DLD1 (cell line): ENCODE data around the gene GPR142.
"Not testable (repeated sequence)": the region's sequence is repeated elsewhere in the genome, so short reads cannot be mapped to it uniquely, and the experiment has no call there.

ENCODE experiments used
- in situ Hi-C: cut with HindIII; loops from 2 replicates; pipeline ENCODE4 v1.10.0; 2017; ENCODE audit warnings: low sequenced_read_pairs

The GPR142 gene

DNA sequence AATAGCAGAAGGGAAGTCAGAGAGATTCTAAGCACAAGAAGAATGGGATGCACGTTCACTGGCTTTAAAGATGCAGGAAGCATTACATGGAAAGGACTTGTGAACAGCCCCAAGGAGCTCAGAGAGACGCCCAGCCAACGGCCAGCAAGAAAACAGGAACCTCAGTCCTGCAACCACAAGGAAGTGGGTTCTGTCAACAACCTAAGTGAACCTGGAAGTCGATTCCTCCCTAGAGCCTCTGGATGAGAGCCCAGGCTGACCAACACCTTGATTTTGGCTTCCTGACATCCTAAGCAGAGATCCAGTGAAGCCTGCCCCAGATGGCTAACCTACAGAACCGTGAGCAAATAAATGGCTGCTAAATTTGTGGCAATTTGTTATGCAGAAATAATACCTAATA, 24.5 kb downstream of the GPR142 start:
- in situ Hi-C loops = no loop called here

DNA sequence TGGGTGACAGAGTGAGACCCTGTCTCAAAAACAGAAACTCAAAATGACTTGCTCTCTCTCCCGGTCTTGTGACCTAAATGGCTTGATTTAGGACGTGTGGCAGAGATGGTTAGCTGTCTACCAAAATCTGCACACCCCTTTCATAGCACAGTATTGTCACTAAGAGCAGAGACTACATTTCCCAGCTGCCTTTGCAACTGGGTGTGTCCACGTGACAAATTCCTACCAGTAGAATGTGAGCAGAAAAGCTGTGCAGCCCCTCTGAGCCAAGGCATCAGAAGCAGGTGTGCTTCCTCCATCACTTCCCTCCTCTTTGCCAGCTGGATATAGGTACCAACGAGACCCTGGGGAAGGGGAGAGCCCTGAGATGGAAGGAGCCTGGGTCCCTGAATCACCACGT, 25.5 kb downstream of the GPR142 start:
- in situ Hi-C loops = no loop called here

DNA sequence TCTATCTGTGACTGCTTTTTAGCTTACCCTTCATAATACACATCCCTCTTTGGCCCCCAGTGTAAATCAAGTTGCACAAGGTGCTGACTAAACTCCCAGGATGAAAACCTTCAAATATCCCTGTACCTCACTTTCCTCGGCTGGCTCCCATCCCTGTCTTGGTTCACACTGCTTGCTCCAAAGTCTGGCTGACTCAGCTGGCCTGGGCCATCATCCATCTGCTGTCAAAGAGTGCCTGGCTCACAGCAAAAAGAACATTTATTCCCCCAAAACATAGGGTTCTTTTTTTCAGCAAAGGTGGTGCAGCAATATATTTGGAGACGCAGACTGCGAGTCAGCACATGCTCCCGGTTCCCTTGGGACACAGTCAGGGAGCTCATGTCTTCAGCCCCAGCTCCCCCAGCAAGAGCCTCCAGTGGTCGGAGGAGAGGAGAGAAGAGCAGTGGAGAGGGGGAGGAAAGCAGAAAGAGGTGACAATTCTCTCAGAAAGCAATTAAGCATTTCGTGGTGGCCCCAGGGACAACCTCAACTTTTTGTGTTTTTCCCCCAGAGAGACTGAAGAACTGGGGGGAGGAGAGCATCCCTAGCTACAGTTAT, 26.1 kb downstream of the GPR142 start:
- in situ Hi-C loops = no loop called here

DNA sequence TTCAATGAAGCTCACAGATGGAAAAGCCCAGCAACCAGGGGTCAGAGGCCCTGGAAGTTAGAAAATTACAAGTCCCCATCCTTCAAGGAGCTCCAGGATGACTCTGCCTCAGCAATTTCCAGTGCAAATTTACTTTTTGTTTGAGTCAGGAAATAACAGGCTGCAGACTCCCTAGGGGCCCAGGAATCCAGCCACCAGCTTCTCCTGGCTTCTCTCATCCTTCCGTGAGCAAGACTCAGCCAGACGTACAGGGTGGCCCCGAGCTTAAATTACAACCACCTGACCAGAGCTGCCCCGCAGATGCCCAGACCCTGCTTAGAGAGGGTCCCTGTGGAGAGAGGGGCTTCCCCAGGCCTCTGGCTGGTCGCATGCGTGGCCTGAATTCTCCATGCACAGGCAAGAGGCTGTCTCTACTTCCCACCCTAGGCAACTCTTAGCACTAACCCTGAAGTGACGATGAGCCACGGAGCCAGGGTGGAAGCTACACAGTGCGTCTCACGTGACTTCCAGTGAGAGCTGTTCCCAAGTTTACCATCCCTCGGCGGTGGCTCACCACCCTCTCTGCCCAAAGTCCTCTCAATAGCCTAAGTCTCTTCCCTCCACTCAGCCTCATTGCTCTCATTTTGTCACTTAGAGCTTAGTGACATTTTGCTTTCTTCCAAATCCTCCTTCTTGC, 27.1 kb downstream of the GPR142 start:
- in situ Hi-C loops = no loop called here

DNA sequence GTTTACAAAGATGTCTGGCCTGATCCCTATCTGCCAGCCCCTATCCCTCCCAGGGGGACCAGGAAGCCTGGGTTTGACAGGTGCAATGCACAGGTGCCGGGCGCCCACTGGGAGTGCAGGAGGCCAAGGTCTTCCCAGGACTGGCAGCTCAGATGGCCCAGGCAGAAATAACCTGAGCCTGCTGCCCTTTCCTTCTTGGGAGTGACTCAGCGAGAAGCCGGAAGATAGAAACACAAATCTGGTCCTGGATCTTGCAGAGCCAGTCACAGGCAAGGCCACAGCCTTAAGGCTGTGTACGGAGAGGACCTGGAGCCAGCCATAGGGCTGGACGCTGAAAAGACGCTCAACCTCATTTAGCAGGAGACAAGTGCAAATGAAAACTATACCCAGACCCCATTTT, 27.7 kb downstream of the GPR142 start:
- in situ Hi-C loops = no loop called here

DNA sequence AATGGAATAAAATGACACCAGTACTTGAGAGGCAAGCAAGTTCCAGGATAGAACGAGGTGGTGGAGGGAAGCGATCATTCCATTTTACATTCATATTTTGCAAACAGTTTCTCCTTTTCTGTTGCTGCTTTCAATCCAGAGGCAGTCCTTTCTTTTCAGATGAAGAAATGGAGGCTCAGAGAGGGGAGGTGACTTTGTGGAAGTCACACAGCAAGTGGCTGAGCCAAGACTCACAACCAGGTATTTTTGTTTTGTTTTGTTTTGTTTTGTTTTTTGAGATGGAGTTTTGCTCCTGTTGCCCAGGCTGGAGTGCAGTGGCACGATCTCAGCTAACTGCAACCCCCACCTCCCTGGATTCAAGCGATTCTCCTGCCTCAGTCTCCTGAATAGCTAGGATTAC, 29.3 kb downstream of the GPR142 start:
- in situ Hi-C loops = no loop called here

DNA sequence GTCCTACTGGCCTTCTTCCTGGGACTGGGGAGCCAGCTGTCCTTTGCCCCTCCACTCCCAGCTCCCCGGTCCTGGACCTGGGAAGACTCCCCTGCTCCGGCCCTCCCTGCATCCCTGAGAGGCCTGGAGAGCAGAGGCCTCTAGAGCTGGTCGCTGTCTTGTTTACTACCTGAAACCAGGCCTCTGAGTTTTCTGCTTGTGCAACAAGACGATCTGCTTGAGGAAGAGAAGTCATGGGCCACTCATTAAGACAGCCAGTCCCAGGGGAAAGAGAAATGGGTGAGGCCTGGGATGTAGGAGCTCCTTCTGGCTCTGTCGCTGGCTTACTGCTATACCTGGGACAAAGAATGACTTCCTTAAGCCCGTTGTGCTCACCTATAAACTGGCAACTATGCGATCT, 34.7 kb downstream of the GPR142 start:
- in situ Hi-C loops = no loop called here

DNA sequence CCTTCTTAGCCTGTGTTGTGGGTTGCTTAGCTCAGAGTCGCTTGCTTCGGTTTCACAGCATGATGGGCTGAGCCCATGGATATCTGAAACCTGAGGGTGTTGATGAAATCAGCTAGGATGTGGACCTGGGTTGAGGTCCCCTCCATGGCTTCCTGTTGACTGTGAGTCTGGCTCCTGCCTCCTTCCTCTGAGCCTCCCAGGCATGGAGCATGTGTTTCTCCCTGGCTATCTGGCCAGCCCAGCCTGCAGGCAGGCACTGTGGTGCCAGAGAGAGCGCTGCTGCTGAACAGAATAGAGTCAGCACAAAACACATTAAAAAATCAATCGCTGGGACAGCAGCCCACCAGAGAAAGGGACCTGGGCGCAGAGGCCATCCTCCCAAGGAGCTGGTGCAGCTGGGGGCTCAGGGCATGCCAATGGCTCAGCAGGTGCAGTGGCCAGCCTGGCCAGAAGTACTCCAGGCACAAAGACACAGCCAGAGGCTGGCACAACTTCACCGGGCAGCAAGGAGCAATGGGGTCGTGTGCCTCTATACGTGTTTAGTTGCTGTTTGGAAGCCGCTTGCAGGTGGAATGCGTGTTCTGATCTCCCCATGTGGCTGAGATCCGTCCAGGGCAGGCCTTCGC, 36.3 kb downstream of the GPR142 start:
- in situ Hi-C loops = no loop called here

DNA sequence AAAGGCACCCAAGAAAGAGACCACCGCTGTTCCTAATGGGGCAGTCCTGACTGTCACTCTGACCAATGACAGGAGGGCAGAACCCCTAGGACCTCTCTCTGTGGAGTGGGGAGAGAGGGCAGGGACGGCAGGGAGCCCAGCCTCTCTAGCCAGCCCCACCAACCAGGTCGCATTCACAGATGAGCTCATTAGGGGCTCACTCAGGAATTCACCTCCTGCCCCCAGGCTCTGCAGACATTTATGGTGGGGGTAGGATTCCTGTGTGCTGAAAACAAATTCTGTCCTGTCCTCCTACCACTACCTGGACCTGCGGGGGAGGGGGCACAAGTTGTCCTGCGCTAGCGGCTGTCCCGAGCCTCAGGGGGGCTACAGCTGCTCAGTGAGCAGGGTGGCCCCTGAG, 36.9 kb downstream of the GPR142 start:
- in situ Hi-C loops = no loop called here

DNA sequence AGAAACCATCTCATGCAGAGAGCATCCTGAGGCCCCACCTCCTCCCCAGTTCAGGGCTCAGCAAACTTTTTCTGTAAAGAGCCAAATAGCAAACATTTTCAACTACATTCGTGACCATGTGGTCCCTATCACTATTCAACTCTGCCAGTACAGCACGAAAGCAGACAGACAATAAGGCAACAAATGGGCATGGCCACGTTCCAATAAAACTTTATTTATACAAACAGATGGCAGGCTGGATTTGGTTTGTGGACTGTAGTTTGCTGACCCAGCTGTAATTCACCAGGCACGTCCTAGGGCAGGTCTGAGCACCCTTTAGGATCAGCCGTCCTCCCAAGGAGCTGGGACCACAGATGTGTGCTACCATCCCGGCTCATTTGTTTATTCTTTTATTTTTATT, 37.5 kb downstream of the GPR142 start:
- in situ Hi-C loops = no loop called here

DNA sequence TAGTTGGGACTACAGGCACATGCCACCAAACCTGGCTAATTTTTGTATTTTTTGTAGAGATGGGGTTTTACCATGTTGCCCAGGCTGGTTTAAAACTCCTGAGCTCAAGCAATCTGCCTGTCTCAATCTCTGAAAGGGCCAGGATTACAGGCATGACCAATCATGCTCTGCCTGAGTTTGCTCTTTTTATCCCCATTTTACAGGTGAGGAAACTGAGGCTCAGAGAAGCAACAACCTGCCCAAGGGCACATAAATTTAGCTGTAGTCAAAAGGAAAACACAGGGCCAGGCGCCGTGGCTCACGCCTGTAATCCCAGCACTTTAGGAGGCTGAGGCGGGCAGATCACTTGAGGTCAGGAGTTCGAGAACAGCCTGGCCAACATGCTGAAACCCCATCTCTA, 38.0 kb downstream of the GPR142 start:
- in situ Hi-C loops = not testable (repeated sequence)

DNA sequence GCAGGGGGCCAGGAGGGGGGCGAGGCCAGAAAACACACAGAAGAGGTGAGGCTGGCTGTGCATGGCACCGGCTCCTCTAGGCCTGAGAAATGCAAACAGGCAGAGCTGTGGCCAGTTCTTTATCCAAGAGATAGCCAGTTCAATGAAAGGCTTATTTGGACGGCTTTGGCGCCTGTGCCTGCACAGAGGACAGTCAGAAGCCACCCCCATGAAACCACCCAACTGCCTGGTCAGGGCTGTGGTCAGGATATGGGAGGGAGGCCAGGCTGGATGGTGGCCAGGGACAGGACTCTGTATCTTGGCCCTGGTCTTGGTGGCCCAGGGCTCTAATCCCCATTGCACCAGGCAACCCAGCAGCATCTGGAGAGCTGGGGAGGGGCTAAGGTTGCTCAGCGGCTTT, 40.1 kb downstream of the GPR142 start:
- in situ Hi-C loops = no loop called here

DNA sequence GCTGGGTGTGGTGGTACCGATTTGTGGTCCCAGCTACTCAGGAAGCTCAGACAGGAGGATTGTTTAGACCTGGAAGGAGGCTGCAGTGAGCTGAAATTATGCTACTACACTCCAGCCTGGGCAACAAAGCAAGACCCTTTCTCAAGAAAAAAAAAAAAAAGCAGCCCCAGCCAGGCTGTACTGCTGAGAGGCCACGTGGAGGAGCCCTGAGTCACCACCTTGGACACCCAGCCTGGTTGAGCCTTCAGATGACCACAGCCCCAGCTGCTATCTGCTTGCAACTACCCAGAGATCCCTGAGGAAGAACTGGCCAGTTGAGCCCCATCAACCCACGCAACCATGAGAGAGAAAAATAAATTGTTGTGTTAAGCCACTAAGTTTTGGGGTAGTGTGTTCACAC, 41.0 kb downstream of the GPR142 start:
- in situ Hi-C loops = no loop called here

DNA sequence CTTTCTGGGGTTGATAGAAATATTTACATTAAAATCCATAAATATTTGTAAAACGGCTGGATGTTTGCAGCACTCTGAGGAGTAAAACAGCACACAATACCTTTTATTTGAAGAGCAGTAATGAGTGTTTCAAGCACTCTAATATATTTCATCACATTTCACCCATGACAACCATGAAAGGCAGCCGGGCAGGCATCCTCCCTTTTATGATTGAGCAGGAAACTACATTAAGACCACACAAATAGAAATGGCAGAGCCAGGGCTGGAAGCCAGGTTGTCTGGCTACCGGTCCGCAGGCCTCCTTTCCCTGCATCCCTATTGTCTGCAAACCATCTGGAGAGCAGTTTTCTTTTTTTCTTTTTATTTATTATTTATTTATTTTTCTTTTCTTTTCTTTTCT, 41.5 kb downstream of the GPR142 start:
- in situ Hi-C loops = no loop called here

DNA sequence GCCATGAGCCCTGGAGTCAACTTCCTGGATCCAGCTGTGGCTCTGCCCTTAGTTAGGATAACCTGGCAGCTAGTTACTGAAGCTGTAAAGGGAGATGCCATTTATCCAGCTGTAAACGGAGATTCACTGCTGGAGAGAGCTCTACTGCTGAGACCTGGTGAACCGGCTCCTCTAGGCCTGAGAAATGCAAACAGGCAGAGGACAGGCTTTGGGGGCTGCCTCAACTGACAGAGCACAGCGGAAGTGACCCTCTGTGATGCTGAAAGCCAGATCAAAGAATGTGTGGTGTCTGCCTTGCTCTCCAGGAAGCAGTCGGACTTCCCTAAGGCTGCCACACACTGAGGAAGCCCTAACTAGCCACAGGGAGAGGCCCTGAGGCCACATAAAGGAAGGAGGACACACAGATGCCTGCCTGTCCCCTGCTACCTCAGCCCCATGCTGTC, 42.7 kb downstream of the GPR142 start:
- in situ Hi-C loops = no loop called here

DNA sequence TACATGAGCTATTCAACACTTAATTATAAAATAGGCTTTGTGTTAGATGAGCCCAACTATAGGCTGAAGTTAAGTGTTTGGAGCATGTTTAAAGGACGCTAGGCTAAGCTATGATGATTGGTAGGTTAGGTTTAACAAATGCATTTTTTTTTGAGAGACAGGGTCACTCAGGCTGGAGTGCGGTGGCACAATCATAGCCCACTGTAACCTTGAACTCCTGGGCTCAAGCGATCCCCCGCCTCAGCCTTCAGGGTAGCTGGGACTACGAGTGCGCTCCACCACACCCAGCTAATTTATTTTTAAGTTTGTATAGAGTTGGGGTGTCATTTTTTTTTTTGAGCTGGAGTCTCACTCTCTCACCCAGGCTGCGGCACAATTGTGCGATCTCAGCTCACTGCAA, 45.3 kb downstream of the GPR142 start:
- in situ Hi-C loops = no loop called here

DNA sequence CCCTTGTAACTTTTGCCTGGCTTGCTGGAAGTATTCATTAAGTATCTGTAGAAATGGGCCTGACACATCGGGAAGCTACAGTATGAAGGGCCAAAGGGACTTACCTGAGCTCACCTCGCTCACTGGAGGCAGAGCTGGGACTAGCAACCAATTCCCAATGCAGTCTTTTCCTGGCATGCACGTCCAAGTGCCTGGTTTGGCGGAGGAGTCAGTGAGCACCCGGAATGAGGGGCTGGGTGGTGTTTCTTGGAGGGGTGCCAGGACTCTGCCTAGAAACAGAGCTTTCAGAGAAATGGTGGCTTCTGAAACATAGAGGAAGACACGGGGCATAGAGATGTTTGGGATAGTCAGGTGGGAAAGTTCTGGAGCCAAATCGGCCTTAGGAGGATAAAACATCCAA, 46.2 kb downstream of the GPR142 start:
- in situ Hi-C loops = no loop called here

DNA sequence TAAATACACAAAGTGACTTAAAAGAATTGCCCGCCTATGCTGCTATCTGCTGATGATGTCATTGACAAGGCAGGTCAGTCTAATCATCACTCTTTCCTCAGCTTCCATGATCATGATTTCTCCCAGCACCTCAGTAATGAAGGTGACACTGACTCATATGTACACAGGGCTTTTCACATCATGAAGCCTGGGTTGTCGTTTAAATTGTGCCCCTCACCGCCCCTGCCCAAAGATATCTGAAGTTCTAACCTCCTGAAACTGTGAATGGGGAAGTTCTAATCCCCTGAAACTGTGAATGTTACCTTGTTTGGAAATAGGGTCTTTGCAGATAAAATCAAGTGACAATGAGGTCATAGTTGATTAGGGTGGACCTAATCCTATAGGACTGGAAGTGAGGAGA, 47.2 kb downstream of the GPR142 start:
- in situ Hi-C loops = no loop called here

DNA sequence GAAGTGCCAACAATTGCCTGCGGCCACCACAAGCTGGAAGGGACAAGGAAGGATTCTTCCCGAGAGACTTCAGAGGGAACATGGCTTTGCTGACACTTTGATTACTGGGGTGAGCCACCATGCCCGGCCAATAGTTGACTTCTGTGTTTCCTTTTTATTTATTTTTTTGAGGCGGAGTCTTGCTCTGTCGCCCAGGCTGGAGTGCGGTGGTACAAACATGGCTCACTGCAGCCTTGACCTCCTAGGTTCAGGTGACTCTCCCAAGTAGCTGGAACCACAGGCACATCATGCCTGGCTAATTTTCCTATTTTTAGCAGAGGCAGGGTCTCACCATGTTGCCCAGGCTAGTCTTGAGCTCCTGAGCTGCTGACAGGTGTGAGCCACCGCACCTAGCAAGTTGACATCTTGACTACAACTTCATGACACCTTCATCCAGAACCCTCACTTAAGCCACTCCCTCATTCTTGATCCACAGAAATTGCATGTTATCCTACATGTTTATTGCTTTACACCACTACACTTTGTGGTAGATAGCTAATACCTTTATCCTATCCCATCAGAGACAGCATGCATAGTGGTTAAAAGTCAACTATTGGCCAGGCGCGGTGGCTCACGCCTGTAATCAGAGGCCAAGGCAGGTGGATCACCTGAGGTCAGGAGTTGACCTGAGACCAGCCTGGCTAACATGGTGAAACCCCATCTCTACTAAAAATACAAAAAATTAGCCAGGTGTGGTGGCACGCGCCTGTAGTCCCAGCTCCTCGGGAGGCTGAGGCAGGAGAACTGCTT, 48.5 kb downstream of the GPR142 start:
- in situ Hi-C loops = no loop called here

DNA sequence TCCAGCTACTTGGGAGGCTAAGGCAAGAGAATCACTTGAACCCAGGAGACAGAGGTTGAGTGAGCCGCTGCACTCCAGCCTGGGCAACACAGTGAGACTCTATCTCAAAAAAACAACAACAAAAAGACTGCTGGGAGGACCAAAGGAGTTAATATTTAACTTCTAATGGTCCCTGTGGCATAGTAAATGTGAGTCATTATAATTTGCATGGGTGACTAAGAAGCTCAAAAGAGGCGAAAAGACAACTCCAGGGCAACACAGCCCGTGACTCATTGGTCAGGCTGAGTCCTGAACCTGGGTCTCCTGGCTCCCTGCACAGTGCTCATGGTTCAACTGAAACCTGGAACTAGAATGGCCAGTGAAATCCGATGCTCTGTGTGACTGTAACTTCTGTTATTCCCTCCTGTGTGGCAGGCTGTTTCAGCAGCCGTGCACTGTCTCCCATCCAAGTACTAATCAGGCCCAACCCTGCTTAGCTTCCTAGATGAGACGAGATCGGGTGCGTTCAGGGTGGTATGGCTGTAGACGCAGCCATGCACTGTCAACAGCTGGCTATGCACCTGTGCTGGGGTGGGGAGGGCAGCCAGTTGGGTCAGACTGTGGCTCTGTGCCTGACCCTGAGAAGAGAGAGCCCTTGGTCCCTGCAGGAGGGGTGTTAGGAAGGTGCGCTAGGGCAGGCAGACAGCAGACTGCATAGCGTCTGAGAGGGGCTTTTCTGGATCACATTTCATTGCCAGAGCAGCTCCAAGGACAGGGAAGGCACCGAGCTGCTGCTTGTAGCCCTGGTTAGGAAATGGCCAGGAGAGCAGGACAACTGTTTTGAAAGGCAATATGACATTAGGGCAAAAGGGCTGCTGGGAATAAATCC, 50.1 kb downstream of the GPR142 start:
- in situ Hi-C loops = no loop called here

DNA sequence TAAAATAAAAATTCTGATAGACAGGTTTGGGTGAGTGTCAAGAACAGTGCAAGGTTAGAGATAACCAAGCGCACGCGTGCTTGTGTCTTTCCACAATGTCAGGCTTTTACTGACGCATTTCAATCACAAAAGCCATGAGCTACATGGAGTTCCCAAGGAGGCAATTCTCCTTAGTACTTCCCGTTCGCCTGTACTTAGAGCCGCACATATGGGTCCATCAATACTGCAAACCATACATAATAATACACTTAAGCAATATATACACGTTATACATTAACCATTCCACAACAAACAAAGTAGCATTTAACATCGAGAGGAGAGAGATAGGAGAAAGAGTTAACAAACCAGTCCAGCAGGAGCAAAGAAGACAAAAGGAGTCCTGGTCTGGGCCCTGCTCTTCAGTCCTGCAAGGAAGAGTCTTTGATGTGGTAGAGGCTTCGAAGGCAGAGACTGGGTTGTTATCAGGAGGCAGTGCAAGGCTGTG, 52.7 kb downstream of the GPR142 start:
- in situ Hi-C loops = no loop called here
